ENCODE results near the gene KRT15. TPM values are rescaled to one million over a fixed set of nuclear protein-coding genes. Genes with fewer than 3 reads are reported as not detected.

Gene KRT15
- total RNA-seq: 0.99 and 2.8 TPM in 2 replicates

GRCh38 chr17:41518789-41519449 is at the start of gene KRT15:
TSS of gene KRT15 (minus strand) at chr17:41518890. CDS start at chr17:41518827, 63 bp downstream.
- DNase-seq (ENCODE audit: low read depth): peak; percentile 42

- no peak for DNase-seq (ENCODE audit: low read depth)
Measured at GRCh38 chr17:41567317-41567716, 48.6 kb upstream of the KRT15 start.

- no peak for DNase-seq (ENCODE audit: low read depth)
Measured at GRCh38 chr17:41565338-41565737, 46.6 kb upstream of the KRT15 start.

GRCh38 chr17:41563607-41564170 is 45.0 kb upstream of the KRT15 start:
- DNase-seq (ENCODE audit: low read depth): no peak

- DNase-seq (ENCODE audit: low read depth): no peak
Measured at GRCh38 chr17:41561554-41561953, 42.9 kb upstream of the KRT15 start.

- DNase-seq (ENCODE audit: low read depth): peak; percentile 13
Measured at GRCh38 chr17:41559548-41559947, 40.9 kb upstream of the KRT15 start.

- no peak for DNase-seq (ENCODE audit: low read depth)
Measured at GRCh38 chr17:41556931-41557330, 38.2 kb upstream of the KRT15 start.

GRCh38 chr17:41556306-41556705 is 37.6 kb upstream of the KRT15 start:
- DNase-seq (ENCODE audit: low read depth): no peak

- peak; percentile 9 for DNase-seq (ENCODE audit: low read depth)
Measured at GRCh38 chr17:41555105-41555887, 36.6 kb upstream of the KRT15 start.

GRCh38 chr17:41553987-41554680 is 35.4 kb upstream of the KRT15 start:
- DNase-seq (ENCODE audit: low read depth): no peak

- DNase-seq (ENCODE audit: low read depth): peak; percentile 19
Measured at GRCh38 chr17:41553176-41553575, 34.5 kb upstream of the KRT15 start.

GRCh38 chr17:41552455-41552854 is 33.8 kb upstream of the KRT15 start:
- DNase-seq (ENCODE audit: low read depth): no peak

- peak; percentile 57 for DNase-seq (ENCODE audit: low read depth)
Measured at GRCh38 chr17:41551365-41551764, 32.7 kb upstream of the KRT15 start.

- peak; percentile 70 for DNase-seq (ENCODE audit: low read depth)
Measured at GRCh38 chr17:41549596-41550039, 30.9 kb upstream of the KRT15 start.

GRCh38 chr17:41548844-41549595 is 30.3 kb upstream of the KRT15 start:
- DNase-seq (ENCODE audit: low read depth): peak; percentile 73

- peak; percentile 98 for DNase-seq (ENCODE audit: low read depth)
Measured at GRCh38 chr17:41547921-41548843, 29.5 kb upstream of the KRT15 start.

GRCh38 chr17:41547378-41547841 is 28.7 kb upstream of the KRT15 start:
- no peak for DNase-seq (ENCODE audit: low read depth)

- DNase-seq (ENCODE audit: low read depth): no peak
Measured at GRCh38 chr17:41546819-41547218, 28.1 kb upstream of the KRT15 start.

GRCh38 chr17:41545829-41546410 is 27.2 kb upstream of the KRT15 start:
- DNase-seq (ENCODE audit: low read depth): no peak

- DNase-seq (ENCODE audit: low read depth): no peak
Measured at GRCh38 chr17:41544935-41545334, 26.2 kb upstream of the KRT15 start.
